GM19193 (cell line): ENCODE results near the gene TOMM5.

Source experiments
- POLR2A ChIP-seq: IDR thresholded peaks from 4 replicates; pipeline ENCODE4 v1.6.1; 2011; ENCODE audit not compliant: insufficient read depth, insufficient read length; ENCODE audit errors: extremely low read depth

Gene TOMM5

DNA sequence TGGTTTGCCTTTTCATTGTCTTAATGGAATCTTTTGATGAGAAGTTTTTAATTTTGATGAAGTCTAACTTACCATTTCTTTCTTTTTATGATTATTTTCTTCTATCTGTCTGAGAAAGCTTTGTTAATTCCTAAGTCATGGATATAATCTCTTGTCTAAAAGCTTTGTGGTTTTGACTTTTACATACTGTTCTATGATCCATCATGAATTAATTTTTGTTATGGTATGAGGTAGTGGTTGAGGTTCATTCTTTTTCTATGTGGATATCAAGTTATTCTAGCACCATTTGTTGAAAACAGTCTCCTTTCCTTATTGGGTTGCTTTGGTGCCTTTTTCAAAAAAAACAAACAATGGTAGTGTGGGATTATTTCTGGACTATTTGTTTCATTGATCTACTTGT is 36.6 kb downstream of the TOMM5 start:
- TF ChIP-seq POLR2A: no peak

DNA sequence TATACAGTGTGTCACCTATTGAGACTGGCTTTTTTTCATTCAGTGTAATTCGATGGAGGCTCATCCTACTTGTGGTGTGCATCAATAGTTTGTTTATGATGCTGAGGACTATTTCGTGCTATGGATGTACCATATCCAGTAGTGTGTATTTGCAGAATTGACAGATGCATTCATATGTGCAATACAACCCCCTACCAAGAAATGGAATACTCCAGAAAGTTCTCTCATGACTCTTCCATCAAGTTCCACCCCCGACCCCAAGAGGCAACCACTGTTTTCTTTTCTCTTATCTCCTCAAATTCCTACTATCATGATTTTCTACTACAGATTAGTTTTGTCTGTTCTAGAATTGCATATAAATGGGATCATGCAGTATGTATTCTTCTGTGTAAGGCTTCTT is 38.1 kb downstream of the TOMM5 start:
- no peak for TF ChIP-seq POLR2A

DNA sequence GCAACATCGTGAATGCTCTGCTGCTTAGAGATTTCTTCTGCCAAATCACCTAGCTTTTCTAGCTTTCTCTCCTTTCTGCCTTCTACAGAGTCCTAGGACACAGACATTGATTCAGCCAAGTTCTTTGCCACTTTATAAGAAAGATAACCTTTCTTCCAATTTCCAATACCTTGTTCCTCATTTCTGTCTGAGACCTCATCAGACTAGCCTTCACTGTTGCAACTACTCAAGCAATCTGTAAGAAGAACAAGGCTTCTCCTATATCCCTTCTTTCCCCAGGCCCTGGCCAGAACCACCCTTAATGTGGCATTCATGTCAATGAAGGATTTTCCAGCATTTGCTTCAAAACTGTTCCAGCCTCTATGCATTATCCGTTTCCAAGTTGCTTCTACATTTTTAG is 40.5 kb downstream of the TOMM5 start:
- TF ChIP-seq POLR2A: no peak

DNA sequence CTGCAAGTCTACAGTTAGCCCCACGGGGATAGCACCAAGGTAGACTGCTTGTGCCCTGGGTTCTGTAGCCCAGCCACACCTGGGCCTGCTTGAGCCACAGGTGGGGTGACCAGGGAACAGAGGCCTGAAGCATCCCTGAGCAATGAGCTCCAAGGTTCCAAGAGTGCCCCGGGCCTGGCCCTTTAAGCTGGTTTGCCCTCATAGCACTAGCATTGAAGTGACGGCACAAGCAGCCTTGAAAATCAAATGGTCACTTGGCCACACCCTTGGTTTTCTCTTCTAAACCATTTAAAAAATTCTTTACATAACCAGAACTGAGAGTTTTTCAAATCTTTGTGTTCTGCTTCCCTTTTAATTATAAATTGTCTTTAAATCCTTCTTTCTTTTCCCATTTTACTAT is 40.9 kb downstream of the TOMM5 start:
- no peak for TF ChIP-seq POLR2A

DNA sequence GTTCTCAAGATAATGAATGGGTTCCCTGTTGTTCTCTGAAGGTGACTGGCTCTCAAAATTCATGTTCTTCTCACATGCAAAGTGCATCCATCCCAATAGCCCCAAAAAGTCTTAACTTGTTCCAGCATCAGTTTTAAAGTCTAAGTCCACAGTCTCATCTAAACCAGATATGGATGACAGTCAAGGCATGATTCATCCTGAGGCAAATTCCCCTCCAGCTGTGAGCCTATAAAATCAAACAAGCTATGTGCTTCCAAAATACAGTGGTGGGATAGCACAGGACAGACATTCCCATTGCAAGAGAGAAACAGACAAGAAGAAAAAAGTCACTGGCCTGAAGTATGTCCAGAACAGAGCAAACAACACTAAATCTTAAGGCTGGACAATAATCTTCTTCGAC is 41.6 kb downstream of the TOMM5 start:
- TF ChIP-seq POLR2A: no peak

DNA sequence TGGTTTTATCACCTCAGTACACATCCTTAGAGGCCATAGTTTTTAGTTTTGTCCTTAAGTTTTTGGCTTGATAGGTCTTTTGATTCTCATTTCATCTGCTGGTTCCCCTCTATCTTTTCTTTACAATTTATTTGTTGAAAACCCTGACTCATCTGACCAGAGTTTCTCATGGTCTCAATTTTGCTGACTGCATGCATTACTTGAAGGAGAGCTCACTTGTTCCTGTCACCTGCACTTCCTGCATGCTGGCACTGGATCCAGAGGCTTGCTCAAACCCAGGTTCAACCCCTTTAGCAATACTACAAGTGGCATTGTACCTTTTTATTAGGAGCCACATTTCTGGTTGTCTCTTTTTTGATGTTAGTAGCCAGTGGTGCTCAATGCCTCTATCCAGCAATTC is 42.9 kb downstream of the TOMM5 start:
- TF ChIP-seq POLR2A: no peak

DNA sequence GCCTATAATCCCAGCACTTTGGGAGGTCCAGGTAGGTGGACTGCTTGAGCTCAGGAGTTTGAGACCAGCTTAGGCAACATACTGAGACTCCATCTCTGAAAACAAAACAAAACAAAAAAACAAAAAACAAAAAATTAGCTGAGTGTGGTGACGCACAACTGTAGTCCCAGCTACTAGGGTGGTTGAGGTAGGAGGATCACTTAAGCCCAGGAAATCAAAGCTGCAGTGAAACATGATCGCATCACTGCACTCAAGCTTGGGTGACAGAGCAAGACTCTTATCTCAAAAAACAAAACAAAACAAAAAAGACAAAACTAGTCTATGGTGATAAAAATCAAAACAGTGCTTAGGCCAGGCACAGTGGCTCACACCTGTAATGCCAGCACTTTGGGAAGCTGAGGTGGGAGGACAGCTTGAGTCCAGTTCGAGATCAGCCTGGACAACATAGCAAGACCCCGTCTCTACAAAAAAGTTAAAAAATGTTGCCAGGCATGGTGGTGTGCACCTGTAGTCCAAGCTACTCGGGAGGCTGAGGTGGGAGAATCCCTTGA is 45.0 kb downstream of the TOMM5 start:
- TF ChIP-seq POLR2A: no peak

DNA sequence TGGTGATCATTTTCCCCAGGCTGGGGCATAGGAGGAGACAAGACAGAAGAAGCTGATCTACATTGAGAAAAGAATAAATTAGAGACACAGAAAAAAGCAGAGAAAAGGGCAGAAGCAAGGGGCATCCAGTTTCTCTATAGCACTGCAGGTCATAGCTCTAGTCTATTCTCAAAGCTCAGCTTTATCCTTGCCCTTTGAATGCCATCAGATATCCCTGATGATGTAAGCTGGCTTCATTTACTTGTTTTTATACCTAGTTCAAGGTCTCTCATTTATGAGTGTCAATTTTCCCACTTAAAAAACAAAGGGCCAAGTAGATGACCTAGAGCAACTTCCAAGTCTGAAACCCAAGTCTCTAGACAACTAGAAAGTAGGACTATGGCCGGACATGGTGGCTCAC is 48.9 kb downstream of the TOMM5 start:
- TF ChIP-seq POLR2A: no peak

DNA sequence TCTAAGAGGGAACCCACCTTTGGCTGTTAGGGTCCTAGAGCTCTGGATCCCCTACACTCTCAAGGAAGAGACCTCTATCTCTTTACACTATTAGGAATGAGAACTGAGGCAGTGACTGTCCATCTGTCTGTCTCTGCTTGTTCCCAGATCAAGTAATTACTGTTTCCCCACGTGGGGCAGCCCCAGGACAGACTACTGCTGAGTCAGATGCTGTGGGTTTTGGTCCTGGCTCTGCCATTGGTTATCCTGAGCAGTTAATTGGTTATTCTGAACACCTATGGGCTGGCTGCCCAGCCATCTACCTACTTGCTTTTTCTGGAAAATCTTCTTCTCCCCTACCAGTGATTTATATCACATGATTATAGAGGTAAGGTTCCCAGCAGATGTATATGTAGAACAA is 49.5 kb downstream of the TOMM5 start:
- no peak for TF ChIP-seq POLR2A

DNA sequence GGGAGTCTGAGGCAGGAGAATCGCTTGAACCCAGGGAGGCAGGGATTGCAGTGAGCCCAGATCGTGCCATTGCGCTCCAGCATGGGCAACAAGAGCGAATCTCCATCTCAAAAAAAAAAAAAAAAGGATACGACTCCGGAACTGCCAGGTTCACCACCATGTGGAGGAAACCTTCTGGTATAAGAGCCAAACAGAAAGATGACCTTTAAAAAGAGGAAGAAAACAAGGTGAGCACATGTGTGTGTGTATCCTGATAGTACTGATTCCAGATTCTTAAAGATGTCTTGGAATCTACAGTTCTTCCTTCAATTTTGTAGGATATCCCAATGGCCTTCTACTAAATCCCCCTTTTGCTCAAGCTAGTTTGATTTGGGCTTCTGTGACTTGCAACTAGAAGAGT is 49.9 kb downstream of the TOMM5 start:
- no peak for TF ChIP-seq POLR2A

DNA sequence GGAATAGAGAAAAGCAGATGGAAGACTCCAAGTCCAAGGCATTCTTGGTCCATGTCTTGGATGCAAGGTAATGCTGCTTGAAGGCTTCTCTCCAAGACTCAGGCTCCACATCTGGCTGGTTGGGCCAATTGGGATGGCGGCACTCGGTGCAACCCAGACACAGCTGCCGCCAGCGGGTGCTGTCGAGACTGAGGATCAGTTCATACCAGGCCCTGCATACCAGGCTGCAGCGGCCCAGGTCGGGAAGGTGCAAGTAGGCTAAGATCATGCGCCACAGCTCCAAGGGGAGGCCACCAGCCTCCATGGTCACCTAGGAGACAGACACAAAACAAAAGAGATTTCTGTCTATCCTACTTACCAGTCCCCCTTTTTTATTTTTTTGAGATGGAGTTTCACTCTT is 50.9 kb downstream of the TOMM5 start:
- no peak for TF ChIP-seq POLR2A

DNA sequence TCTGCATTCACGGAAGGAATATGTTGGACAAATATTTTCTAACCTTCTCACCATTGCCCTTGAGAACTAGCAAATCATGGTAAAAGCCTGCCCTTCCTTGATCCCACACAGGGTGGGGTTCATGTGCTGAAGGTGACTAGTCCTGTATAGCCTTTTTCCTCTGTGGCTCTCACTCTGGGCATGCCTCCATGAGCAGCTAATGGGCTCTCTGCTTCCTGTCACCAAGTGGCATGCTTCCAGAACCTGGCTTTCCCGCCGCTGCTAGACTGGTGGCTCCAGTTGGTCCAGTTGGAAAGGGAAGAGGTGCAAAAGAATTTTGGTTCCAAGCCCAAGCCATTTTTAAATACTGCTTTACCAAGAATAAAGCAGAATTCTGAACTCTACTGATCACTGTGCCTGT is 51.8 kb downstream of the TOMM5 start:
- TF ChIP-seq POLR2A: no peak

DNA sequence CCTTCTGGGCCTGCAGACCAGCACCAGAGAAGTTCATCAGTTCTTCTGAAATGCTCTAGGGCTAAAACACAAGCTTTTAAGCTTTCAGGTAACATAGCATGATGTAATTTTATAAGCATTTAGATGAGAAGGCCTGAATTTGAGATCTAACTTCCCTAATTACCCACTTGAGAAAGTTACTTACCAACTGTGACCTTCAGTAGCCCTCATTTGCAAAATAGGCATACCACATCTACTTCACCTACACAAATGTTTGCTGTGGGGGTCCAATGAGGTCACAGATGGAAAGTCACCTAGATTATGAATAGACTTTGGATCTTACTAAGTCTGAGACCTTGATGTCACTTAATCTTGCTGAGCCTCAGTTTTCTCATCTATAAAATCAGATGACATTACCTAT is 52.8 kb downstream of the TOMM5 start:
- no peak for TF ChIP-seq POLR2A
